Fibroblast of mammary gland (primary cell): ENCODE results near the gene DENND2A.

Experiments
- DNase-seq: peaks from one replicate; pipeline ENCODE4 v3.0.0-alpha.2; 2010; ENCODE audit warnings: low read depth
- H3K4me3 ChIP-seq: 2 replicates; pipeline ENCODE4 v1.5.1; 2011; ENCODE audit warnings: low read depth, mild to moderate bottlenecking, low read length, moderate library complexity; ENCODE audit not compliant: control insufficient read depth
- CTCF ChIP-seq: conservative IDR thresholded peaks from 2 replicates; pipeline ENCODE4 v1.5.1; 2011; ENCODE audit warnings: low read depth, low read length, inconsistent platforms; ENCODE audit not compliant: control insufficient read depth, insufficient read depth

Gene DENND2A

GRCh38 chr7:140485500-140486265, 154.9 kb downstream of the DENND2A start:
- DNase-seq = no peak
- no peak for TF ChIP-seq CTCF
- no peak overlapping the region for H3K4me3 ChIP-seq

GRCh38 chr7:140484951-140485499, 155.6 kb downstream of the DENND2A start:
- TF ChIP-seq CTCF = no peak

GRCh38 chr7:140484479-140484878, 156.1 kb downstream of the DENND2A start:
- TF ChIP-seq CTCF = no peak
- no peak overlapping the region for H3K4me3 ChIP-seq
- no peak for DNase-seq

More at GRCh38 chr7:140484951-140485499, 155.6 kb downstream of the DENND2A start:
- H3K4me3 ChIP-seq = no peak overlapping the region
- DNase-seq = no peak

DNA sequence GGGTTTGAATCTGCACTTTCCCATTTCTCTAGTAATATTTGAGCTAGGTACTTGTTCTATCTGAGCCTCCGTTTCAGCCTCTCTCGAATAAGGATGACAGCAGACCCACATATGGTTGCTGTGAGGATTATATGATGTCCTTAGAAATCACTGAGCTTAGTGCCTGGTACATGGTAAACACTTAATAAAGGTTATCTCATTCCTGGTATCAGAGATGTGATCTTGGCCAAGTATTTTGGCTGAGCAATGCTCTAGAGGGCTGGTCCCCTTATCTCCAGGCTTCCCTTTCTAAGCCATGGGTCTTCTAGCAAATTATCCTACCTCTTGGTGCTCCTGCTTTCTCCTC, 160.9 kb downstream of the DENND2A start:
- peak overlapping the region; percentile 68 for H3K4me3 ChIP-seq
- no peak for DNase-seq
- no peak for TF ChIP-seq CTCF

DNA sequence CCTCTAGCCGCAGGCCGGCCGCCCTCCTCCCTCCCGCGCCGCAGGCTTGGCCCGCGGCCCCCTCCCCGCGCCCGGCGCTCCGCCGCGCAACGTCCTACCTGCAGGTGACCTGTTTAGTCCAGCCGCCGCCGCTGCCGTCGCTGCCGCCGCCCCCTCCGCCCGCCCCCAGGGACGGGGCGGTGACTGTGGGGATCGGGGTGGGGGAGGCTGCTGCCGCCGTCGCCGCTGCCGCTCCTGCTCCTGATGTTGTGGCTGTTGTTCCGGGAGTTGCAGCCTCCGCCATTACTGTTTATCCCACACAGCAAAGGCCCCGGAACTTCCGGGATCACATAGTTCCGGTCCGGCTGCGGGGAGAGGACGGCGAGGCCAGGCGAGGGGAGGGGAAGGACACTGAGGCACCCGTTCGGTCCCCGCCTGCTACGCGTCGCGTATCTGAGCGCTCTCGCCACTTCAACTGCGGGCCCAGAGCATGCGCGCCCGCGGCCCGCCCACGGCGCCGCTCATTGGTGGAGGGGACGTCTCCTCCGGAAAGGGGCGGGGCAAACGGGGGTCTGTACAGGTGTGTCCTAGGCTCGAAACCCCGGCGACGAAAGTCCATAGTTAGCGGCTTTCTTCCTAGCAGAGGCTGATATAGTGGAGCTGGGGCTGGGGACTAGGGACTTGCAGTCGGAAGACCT, 161.4 kb downstream of the DENND2A start, which contains the start of gene MKRN1:
MKRN1 (minus strand) TSS at position 444 of the 677 bp plus-strand sequence; CDS start at position 283, 161 bp downstream.
- H3K4me3 ChIP-seq = peak within 1 kb of the TSS; percentile 68
- DNase-seq = peak; percentile 81
- no peak for TF ChIP-seq CTCF

GRCh38 chr7:140478246-140479061, 162.2 kb downstream of the DENND2A start:
- no peak for TF ChIP-seq CTCF
- peak; percentile 24 for DNase-seq
- peak overlapping the region; percentile 68 for H3K4me3 ChIP-seq
